AG10803 (cell line): ENCODE measurements around the gene ZYG11B.
"Not testable (repeated sequence)": the region's sequence is repeated elsewhere in the genome, so short reads cannot be mapped to it uniquely, and the experiment has no call there.

Experiments used
- DNase-seq: peaks from one replicate; pipeline ENCODE4 v3.0.0; 2010; ENCODE audit warnings: low read depth
- H3K4me3 ChIP-seq: 2 replicates; pipeline ENCODE4 v1.5.1; 2011; ENCODE audit warnings: mild to moderate bottlenecking, low read length, control low read depth
- CTCF ChIP-seq: conservative IDR thresholded peaks from 2 replicates; pipeline ENCODE4 v1.5.1; 2011; ENCODE audit warnings: mild to moderate bottlenecking, low read length, control low read depth, inconsistent platforms

The ZYG11B gene

GRCh38 chr1:52856026-52856425 lies 129.8 kb downstream of the ZYG11B start:
- no peak for TF ChIP-seq CTCF
- DNase-seq = no peak
- no peak overlapping the region for H3K4me3 ChIP-seq

GRCh38 chr1:52857443-52857842 lies 131.2 kb downstream of the ZYG11B start:
- TF ChIP-seq CTCF = no peak
- H3K4me3 ChIP-seq = no peak overlapping the region
- no peak for DNase-seq

- H3K4me3 ChIP-seq = no peak overlapping the region
- no peak for TF ChIP-seq CTCF
- DNase-seq = no peak
Observed at GRCh38 chr1:52862666-52863458, 136.6 kb downstream of the ZYG11B start.

GRCh38 chr1:52867087-52867863 lies 141.0 kb downstream of the ZYG11B start:
- DNase-seq = no peak

GRCh38 chr1:52869727-52870126 lies 143.5 kb downstream of the ZYG11B start:
- H3K4me3 ChIP-seq = not testable (repeated sequence)

More at GRCh38 chr1:52867087-52867863, 141.0 kb downstream of the ZYG11B start:
- no peak for TF ChIP-seq CTCF
- H3K4me3 ChIP-seq = no peak overlapping the region

GRCh38 chr1:52876843-52877242 lies 150.6 kb downstream of the ZYG11B start:
- no peak for TF ChIP-seq CTCF
- DNase-seq = no peak
- no peak overlapping the region for H3K4me3 ChIP-seq

More at GRCh38 chr1:52869727-52870126, 143.5 kb downstream of the ZYG11B start:
- not testable (repeated sequence) for DNase-seq
